Fibroblast of pulmonary artery (primary cell): Measurements from ENCODE around the gene PAFAH1B2.
A peak's percentile ranks its signal among the peaks of the same experiment; 100 is the strongest.
"Not testable (repeated sequence)": the region's sequence is repeated elsewhere in the genome, so short reads cannot be mapped to it uniquely, and the experiment has no call there.

Experiments
- DNase-seq: peaks from one replicate; pipeline ENCODE4 v3.0.0-alpha.2; 2010; ENCODE audit warnings: low read depth
- H3K4me3 ChIP-seq: replicated peaks from 2 replicates; pipeline ENCODE4 v1.5.1; 2011; ENCODE audit warnings: low read depth, mild to moderate bottlenecking, control low read depth, low read length, moderate library complexity
- CTCF ChIP-seq: IDR thresholded peaks from 2 replicates; pipeline ENCODE4 v1.5.1; 2011; ENCODE audit warnings: mild to moderate bottlenecking, control low read depth, low read length, inconsistent platforms; ENCODE audit errors: missing control alignments

PAFAH1B2 gene

GRCh38 chr11:117204283-117205080, 60.4 kb downstream of the PAFAH1B2 start:
- DNase-seq: no peak
- no peak for TF ChIP-seq CTCF
- H3K4me3 ChIP-seq: no peak overlapping the region

GRCh38 chr11:117205211-117205818, 61.2 kb downstream of the PAFAH1B2 start:
- H3K4me3 ChIP-seq: no peak overlapping the region
- no peak for DNase-seq
- TF ChIP-seq CTCF: no peak

GRCh38 chr11:117206111-117206510, 62.0 kb downstream of the PAFAH1B2 start:
- not testable (repeated sequence) for H3K4me3 ChIP-seq
- DNase-seq: peak; percentile 20

- DNase-seq, H3K4me3 ChIP-seq: not testable (repeated sequence)
Observed at GRCh38 chr11:117206859-117207258, 62.8 kb downstream of the PAFAH1B2 start.

- H3K4me3 ChIP-seq, DNase-seq: not testable (repeated sequence)
Observed at GRCh38 chr11:117207481-117207880, 63.4 kb downstream of the PAFAH1B2 start.

- not testable (repeated sequence) for H3K4me3 ChIP-seq, DNase-seq
Observed at GRCh38 chr11:117208710-117209109, 64.6 kb downstream of the PAFAH1B2 start.

- H3K4me3 ChIP-seq: not testable (repeated sequence)
- DNase-seq: peak; percentile 45
Observed at GRCh38 chr11:117209351-117210125, 65.5 kb downstream of the PAFAH1B2 start.

GRCh38 chr11:117210620-117211019, 66.5 kb downstream of the PAFAH1B2 start:
- no peak overlapping the region for H3K4me3 ChIP-seq
- no peak for TF ChIP-seq CTCF
- peak; percentile 14 for DNase-seq

GRCh38 chr11:117212697-117213355, 68.7 kb downstream of the PAFAH1B2 start:
- no peak overlapping the region for H3K4me3 ChIP-seq
- TF ChIP-seq CTCF: no peak
- DNase-seq: no peak
